ENCODE data around the gene ILRUN. TPM values are rescaled to one million over a fixed set of nuclear protein-coding genes. Genes with fewer than 3 reads are reported as not detected.

The ILRUN gene
- polyA plus RNA-seq, 1 of the 3 experiments (the other 2 are of a cell fraction): 19.5 TPM

GRCh38 chr6:34695729-34696188, 808 bp downstream of the ILRUN start:
- ChIA-PET CTCF (interaction anchor here (0.5 to 1.2 kb wide), 4 partner anchors 12 to 546 kb away, joined by 3 to 4 read pairs (median 4); no protein-coding TSS in a partner anchor), POLR2A (interaction anchor here (1.0 kb wide), 1 partner anchor 61 kb away, joined by 3 read pairs; no protein-coding TSS in a partner anchor)
- Histone ChIP-seq H3F3A (replicated peaks; ENCODE audit: insufficient read depth) (peaks cover 3% of the 10 kb centered on the region), H3K79me2 (ENCODE audit: insufficient read depth) (peaks cover 58% of the 10 kb centered on the region), H2AFZ (ENCODE audit: low read depth) (peak overlapping the region; percentile 88), H3K4me2 (peak overlapping the region; percentile 91), H3K27me3 (ENCODE audit: insufficient read depth) (no peaks in the 10 kb centered on the region), H3K9ac (peak overlapping the region; percentile 97), H3K4me1 (ENCODE audit: control insufficient read depth in 1 of 2, insufficient read depth in 2 of 2, low read depth in 1 of 2, low read length in 1 of 2) (peaks cover 9 to 10% of the 10 kb centered on the region in 2 experiments; a peak in 3 of 4 replicates), H3K9me3 (no peaks in the 10 kb centered on the region), H3K27ac (ENCODE audit: low read depth in 2 of 2, low read length in 1 of 2) (peak overlapping the region; percentile 67 to 86; a peak in 3 of 4 replicates), H4K20me1 (ENCODE audit: insufficient read depth) (peaks cover 37% of the 10 kb centered on the region), H3K36me3 (replicated peaks in 1 of 2; ENCODE audit: control insufficient read depth in 1 of 2, insufficient read depth in 2 of 2, low read length in 1 of 2) (no peaks in the 10 kb centered on the region), H3K4me3 (ENCODE audit: low read depth in 2 of 2, low read length in 1 of 2) (peak overlapping the region; percentile 69 to 100), H3K9me2 (no peaks in the 10 kb centered on the region)
- DNase-seq: peak; percentile 26
- WGBS (ENCODE audit: low lambda C conversion rate): 1% methylated on average over 5 of the region's 5 CpGs
- TF ChIP-seq USF2 (IDR thresholded peaks at IDR 0.05; ENCODE audit: borderline replicate concordance, low read depth, low read length): no peak
- TF ChIP-seq FOXJ3 (CRISPR knock-in tag; IDR thresholded peaks at IDR 0.05): no peak
- no peak for TF ChIP-seq REST (IDR thresholded peaks at IDR 0.05; ENCODE audit: low read depth, low read length)
- TF ChIP-seq RFX5 (IDR thresholded peaks at IDR 0.05; ENCODE audit: low read length): no peak
- TF ChIP-seq IRF3 (IDR thresholded peaks at IDR 0.05; ENCODE audit: low read depth, low read length): no peak
- no peak for TF ChIP-seq GATA2 (CRISPR knock-in tag; IDR thresholded peaks at IDR 0.05)
- no peak for TF ChIP-seq ZBTB33 (IDR thresholded peaks at IDR 0.05; ENCODE audit: borderline replicate concordance, low read depth)
- no peak for TF ChIP-seq NFIC (IDR thresholded peaks at IDR 0.05; ENCODE audit: borderline replicate concordance)
- TF ChIP-seq EP300 (IDR thresholded peaks at IDR 0.05; ENCODE audit: borderline replicate concordance in 1 of 2, low read depth in 1 of 2, low read length in 1 of 2): no peak
